Panc1 (cell line): ENCODE measurements around the gene VAT1L. TPM values are rescaled to one million over a fixed set of nuclear protein-coding genes. Genes with fewer than 3 reads are reported as not detected.

ENCODE experiments used
- ATAC-seq: fragments of 200-7000 bp; cut with Tn5 transposase; 2 replicates; pipeline ENCODE4 v1.9.1; 2020; ENCODE audit warnings: mild to moderate bottlenecking, moderate library complexity
- BruUV-seq: library from RNA; stranded (reverse); fragments of 400-500 nt; replicated peaks from 2 replicates; lab custom pipeline; 2021; lab: Mats Ljungman, UMichigan
- CTCF ChIA-PET: fragments of 300-600 bp; sonication (Branson Sonifier 250); formaldehyde crosslinking; loops from one replicate; lab custom pipeline; 2022; ENCODE audit warnings: antibody characterized with exemption; lab: Charles Lee
- POLR2A ChIA-PET: fragments of 300-600 bp; sonication (Branson Sonifier 250); formaldehyde crosslinking; loops from one replicate; lab custom pipeline; 2022; ENCODE audit warnings: antibody characterized with exemption; lab: Charles Lee
- DNase-seq: peaks from one replicate; pipeline ENCODE4 v3.0.0-alpha.2; 2010; ENCODE audit warnings: low read depth, low spot score
- H3K27ac ChIP-seq: 2 replicates; pipeline ENCODE4 v1.5.1; 2011; ENCODE audit warnings: mild to moderate bottlenecking, low read length, inconsistent platforms
- H3K27me3 ChIP-seq: fragments of 200-500 bp; sonication (Bioruptor generic); 2 replicates; pipeline ENCODE4 v1.6.0; 2014; ENCODE audit warnings: low read length, inconsistent platforms; ENCODE audit not compliant: control insufficient read depth, insufficient read depth
- H3K36me3 ChIP-seq: fragments of 200-500 bp; sonication (Bioruptor generic); 2 replicates; pipeline ENCODE4 v1.5.1; 2014; ENCODE audit warnings: inconsistent platforms, mild to moderate bottlenecking, low read length, moderate library complexity; ENCODE audit not compliant: control insufficient read depth, insufficient read depth
- H3K4me1 ChIP-seq: 2 replicates; pipeline ENCODE4 v1.5.1; 2011; ENCODE audit warnings: inconsistent platforms, mild to moderate bottlenecking, low read length, moderate library complexity; ENCODE audit not compliant: control insufficient read depth, insufficient read depth
- H3K4me3 ChIP-seq, 2 experiments: 2 replicates each; pipeline ENCODE4 v1.5.1; 2011 to 2012; ENCODE audit warnings: low read depth in 2 of 2, low read length in 2 of 2, mild to moderate bottlenecking in 2 of 2, inconsistent platforms in 1 of 2, moderate library complexity in 1 of 2
- H3K9me3 ChIP-seq: fragments of 200-500 bp; sonication (Bioruptor generic); 2 replicates; pipeline ENCODE4 v1.5.1; 2014; ENCODE audit warnings: low read depth, mild to moderate bottlenecking, inconsistent platforms, low read length, moderate library complexity; ENCODE audit not compliant: control insufficient read depth, insufficient read depth
- CTCF ChIP-seq: fragments of 450-650 bp; IDR thresholded peaks from 2 replicates; pipeline ENCODE4 v1.5.1; 2017; ENCODE audit warnings: mild to moderate bottlenecking
- POLR2AphosphoS5 ChIP-seq: IDR thresholded peaks from 2 replicates; pipeline ENCODE4 v1.6.1; 2012; ENCODE audit warnings: mild to moderate bottlenecking, low read depth, low read length, moderate library complexity
- REST ChIP-seq, 2 experiments: IDR thresholded peaks; 2 replicates each; pipeline ENCODE4 v1.6.1; 2011 to 2012; ENCODE audit warnings: low read depth in 2 of 2, control low read depth in 1 of 2, low read length in 1 of 2, mild to moderate bottlenecking in 1 of 2, moderate library complexity in 1 of 2; ENCODE audit not compliant: insufficient read depth in 1 of 2
- SIN3A ChIP-seq: IDR thresholded peaks from 2 replicates; pipeline ENCODE4 v1.6.1; 2012; ENCODE audit warnings: low read depth, mild to moderate bottlenecking, low read length, moderate library complexity, borderline replicate concordance; ENCODE audit not compliant: insufficient read depth
- TCF7L2 ChIP-seq: IDR thresholded peaks from 2 replicates; pipeline ENCODE4 v1.6.1; 2011; ENCODE audit warnings: mild to moderate bottlenecking, low read depth, low read length, inconsistent platforms
- in situ Hi-C: cut with HindIII; loops from 2 replicates; pipeline ENCODE4 v1.10.0; 2016; ENCODE audit warnings: low sequenced_read_pairs, low pct_unique_long_range_greater_than_20kb
- intact Hi-C: fragments of 100-400 bp; cut with micrococcal nuclease; formaldehyde crosslinking; loops from one replicate; pipeline ENCODE4 v1.10.0; 2022; ENCODE audit not compliant: unreplicated experiment
- total RNA-seq: library from RNA; stranded (reverse); gene quantifications from one replicate; pipeline ENCODE4 v1.2.1, GENCODE V29; 2021; ENCODE audit not compliant: unreplicated experiment

VAT1L gene
- total RNA-seq, 1 experiment from 2014 or later: not detected

GRCh38 chr16:77767211-77767610 lies 21.2 kb upstream of the VAT1L start:
- H3K4me3 ChIP-seq: no peak overlapping the region
- H3K4me1 ChIP-seq: no peaks in the 10 kb centered on the region
- ChIA-PET CTCF (interaction anchor here (0.5 to 0.6 kb wide), 2 partner anchors 11 to 12 kb away, joined by 4 read pairs; no protein-coding TSS in a partner anchor), POLR2A (no interaction called here)
- no peak for TF ChIP-seq TCF7L2
- TF ChIP-seq REST (IDR thresholded peaks at IDR 0.05; ENCODE audit: insufficient read depth in 1 of 2, low read depth in 2 of 2, low read length in 1 of 2): no peak
- no peak for TF ChIP-seq POLR2AphosphoS5
- TF ChIP-seq CTCF: no peak
- TF ChIP-seq SIN3A: no peak
- in situ Hi-C loops (no loop called here), intact Hi-C loops (no loop called here)
- H3K27me3 ChIP-seq: no peaks in the 10 kb centered on the region
- H3K27ac ChIP-seq: no peak overlapping the region
- DNase-seq (no peak), ATAC-seq (no peak)
- H3K9me3 ChIP-seq: no peaks in the 10 kb centered on the region
- no TSS peak for BruUV-seq
- H3K36me3 ChIP-seq: no peaks in the 10 kb centered on the region

- Histone ChIP-seq H3K4me3 (no peak overlapping the region), H3K9me3 (no peaks in the 10 kb centered on the region), H3K27ac (no peak overlapping the region), H3K27me3 (no peaks in the 10 kb centered on the region), H3K4me1 (no peaks in the 10 kb centered on the region), H3K36me3 (no peaks in the 10 kb centered on the region)
- ATAC-seq (no peak), DNase-seq (no peak)
- intact Hi-C loops (no loop called here), in situ Hi-C loops (no loop called here)
- no TSS peak for BruUV-seq
- POLR2A ChIA-PET: no interaction called here
- CTCF ChIA-PET: interaction anchor here (0.5 to 0.6 kb wide), 2 partner anchors 11 kb away, joined by 4 read pairs; no protein-coding TSS in a partner anchor
- TF ChIP-seq POLR2AphosphoS5 (no peak), TCF7L2 (no peak), SIN3A (no peak), CTCF (no peak), REST (IDR thresholded peaks at IDR 0.05; ENCODE audit: insufficient read depth in 1 of 2, low read depth in 2 of 2, low read length in 1 of 2) (no peak)
Measured at GRCh38 chr16:77767826-77768225, 20.5 kb upstream of the VAT1L start.
